Hepatocyte (in vitro differentiated cells): ENCODE data around the gene CAMK1G.

Source experiments
- EZH2phosphoT487 ChIP-seq: fragments of 200-600 bp; sonication (generic); IDR thresholded peaks from one replicate; pipeline ENCODE4 v1.6.1; 2018; ENCODE audit warnings: antibody characterized with exemption, mild to moderate bottlenecking, low read depth, moderate library complexity; ENCODE audit not compliant: unreplicated experiment, severe bottlenecking
- TF ChIP-seq, protein P1 (sequence below): fragments of 200-600 bp; sonication (generic); IDR thresholded peaks from 2 replicates; pipeline ENCODE4 v1.5.1; 2016; ENCODE audit warnings: antibody characterized with exemption, mild to moderate bottlenecking; ENCODE audit not compliant: poor library complexity

DNA sequence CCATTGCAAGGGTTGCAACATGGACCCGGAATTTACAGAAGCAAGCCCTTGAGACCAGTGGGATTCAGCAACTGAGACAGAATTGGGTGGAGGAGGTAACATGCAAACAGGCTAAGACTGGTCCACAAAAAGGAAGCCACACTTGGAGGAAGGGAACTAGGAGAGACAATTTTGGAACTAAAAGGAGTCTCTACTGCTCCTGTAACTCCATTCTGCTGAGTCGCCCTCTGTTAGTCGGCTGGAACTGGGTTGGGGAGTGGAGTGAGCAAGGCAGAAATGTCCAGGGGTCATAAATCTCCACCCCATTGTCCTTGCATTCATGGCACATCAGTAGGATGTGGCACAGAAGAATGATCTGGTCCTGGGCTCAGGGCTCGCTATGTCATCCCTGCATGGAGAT, 63.6 kb downstream of the CAMK1G start:
- TF ChIP-seq, protein P1, sequence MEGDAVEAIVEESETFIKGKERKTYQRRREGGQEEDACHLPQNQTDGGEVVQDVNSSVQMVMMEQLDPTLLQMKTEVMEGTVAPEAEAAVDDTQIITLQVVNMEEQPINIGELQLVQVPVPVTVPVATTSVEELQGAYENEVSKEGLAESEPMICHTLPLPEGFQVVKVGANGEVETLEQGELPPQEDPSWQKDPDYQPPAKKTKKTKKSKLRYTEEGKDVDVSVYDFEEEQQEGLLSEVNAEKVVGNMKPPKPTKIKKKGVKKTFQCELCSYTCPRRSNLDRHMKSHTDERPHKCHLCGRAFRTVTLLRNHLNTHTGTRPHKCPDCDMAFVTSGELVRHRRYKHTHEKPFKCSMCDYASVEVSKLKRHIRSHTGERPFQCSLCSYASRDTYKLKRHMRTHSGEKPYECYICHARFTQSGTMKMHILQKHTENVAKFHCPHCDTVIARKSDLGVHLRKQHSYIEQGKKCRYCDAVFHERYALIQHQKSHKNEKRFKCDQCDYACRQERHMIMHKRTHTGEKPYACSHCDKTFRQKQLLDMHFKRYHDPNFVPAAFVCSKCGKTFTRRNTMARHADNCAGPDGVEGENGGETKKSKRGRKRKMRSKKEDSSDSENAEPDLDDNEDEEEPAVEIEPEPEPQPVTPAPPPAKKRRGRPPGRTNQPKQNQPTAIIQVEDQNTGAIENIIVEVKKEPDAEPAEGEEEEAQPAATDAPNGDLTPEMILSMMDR, result no peak
- TF ChIP-seq EZH2phosphoT487, result no peak
